Memory B cell (primary cell): ENCODE results near the gene CCDC15.

Experiments used
- ATAC-seq: fragments of 150-1000 bp; cut with Tn5 transposase; 2 replicates; pipeline ENCODE4 v1.10.0; 2021; ENCODE audit warnings: low read depth, mild to moderate bottlenecking, moderate library complexity
- DNase-seq, 2 donors: peaks; one replicate each; pipeline ENCODE4 v3.0.0; 2022; ENCODE audit warnings: low spot score in 2 of 2
- H3K27ac Mint-ChIP-seq: one replicate; pipeline ENCODE4 v1.8.0; 2022; ENCODE audit warnings: mild to moderate bottlenecking, moderate library complexity, mixed read lengths
- H3K27me3 Mint-ChIP-seq: one replicate; pipeline ENCODE4 v1.8.0; 2022; ENCODE audit warnings: mixed read lengths
- H3K36me3 Mint-ChIP-seq: one replicate; pipeline ENCODE4 v1.8.0; 2022; ENCODE audit warnings: mild to moderate bottlenecking, mixed read lengths
- H3K4me1 Mint-ChIP-seq: one replicate; pipeline ENCODE4 v1.8.0; 2022; ENCODE audit warnings: mixed read lengths
- H3K4me3 Mint-ChIP-seq: one replicate; pipeline ENCODE4 v1.8.0; 2022; ENCODE audit warnings: mild to moderate bottlenecking, moderate library complexity, mixed read lengths
- H3K9me3 Mint-ChIP-seq: one replicate; pipeline ENCODE4 v1.8.0; 2022; ENCODE audit warnings: mixed read lengths

The CCDC15 gene

GRCh38 chr11:124953753-124954589 lies at the start of gene CCDC15:
CCDC15 (plus strand) TSS chr11:124954202; CDS start chr11:124954733, 531 bp downstream.
- H3K36me3 Mint-ChIP-seq, result peaks cover 2% of the 10 kb centered on the region
- H3K9me3 Mint-ChIP-seq, result no peaks in the 10 kb centered on the region
- DNase-seq (peak; percentile 83 to 84), ATAC-seq (peak; percentile 99)
- no peaks in the 10 kb centered on the region for H3K4me1 Mint-ChIP-seq
- H3K27me3 Mint-ChIP-seq, result no peaks in the 10 kb centered on the region
- no peak within 1 kb of the TSS for H3K27ac Mint-ChIP-seq
- H3K4me3 Mint-ChIP-seq, result no peak within 1 kb of the TSS

- H3K4me3 Mint-ChIP-seq, result no peak overlapping the region
- H3K9me3 Mint-ChIP-seq, result peaks cover 11% of the 10 kb centered on the region
- H3K4me1 Mint-ChIP-seq, result no peaks in the 10 kb centered on the region
- H3K36me3 Mint-ChIP-seq, result peaks cover 4% of the 10 kb centered on the region
- H3K27me3 Mint-ChIP-seq, result peaks cover 23% of the 10 kb centered on the region
- H3K27ac Mint-ChIP-seq, result no peak overlapping the region
- no peak for ATAC-seq
- DNase-seq, result no peak
Measured at GRCh38 chr11:124915541-124916369, 38.2 kb upstream of the CCDC15 start.

- no peaks in the 10 kb centered on the region for H3K4me1 Mint-ChIP-seq
- ATAC-seq (no peak), DNase-seq (no peak)
- peaks cover 23% of the 10 kb centered on the region for H3K27me3 Mint-ChIP-seq
- H3K9me3 Mint-ChIP-seq, result peaks cover 11% of the 10 kb centered on the region
- H3K27ac Mint-ChIP-seq, result no peak overlapping the region
- no peak overlapping the region for H3K4me3 Mint-ChIP-seq
- H3K36me3 Mint-ChIP-seq, result peaks cover 4% of the 10 kb centered on the region
Measured at GRCh38 chr11:124916370-124916710, 37.7 kb upstream of the CCDC15 start.

- Mint-ChIP-seq H3K27me3 (peaks cover 23% of the 10 kb centered on the region), H3K4me3 (no peak overlapping the region)
Measured at GRCh38 chr11:124917115-124917637, 36.8 kb upstream of the CCDC15 start.

GRCh38 chr11:124918950-124919349 lies 35.1 kb upstream of the CCDC15 start, which contains the start of gene HEPN1:
HEPN1 (plus strand) TSS chr11:124919250.
- no peak for ATAC-seq
- Mint-ChIP-seq H3K27ac (no peak within 1 kb of the TSS), H3K4me3 (no peak within 1 kb of the TSS), H3K36me3 (peaks cover 3% of the 10 kb centered on the region), H3K9me3 (peaks cover 4% of the 10 kb centered on the region), H3K4me1 (no peaks in the 10 kb centered on the region), H3K27me3 (peaks cover 27% of the 10 kb centered on the region)
- no peak for DNase-seq

More at GRCh38 chr11:124917115-124917637, 36.8 kb upstream of the CCDC15 start:
- H3K36me3 Mint-ChIP-seq, result peaks cover 4% of the 10 kb centered on the region
- no peak overlapping the region for H3K27ac Mint-ChIP-seq
- no peaks in the 10 kb centered on the region for H3K4me1 Mint-ChIP-seq
- peaks cover 5% of the 10 kb centered on the region for H3K9me3 Mint-ChIP-seq
- ATAC-seq (no peak), DNase-seq (no peak)

- H3K4me3 Mint-ChIP-seq, result no peak overlapping the region
- H3K4me1 Mint-ChIP-seq, result no peaks in the 10 kb centered on the region
- peaks cover 2% of the 10 kb centered on the region for H3K9me3 Mint-ChIP-seq
- H3K36me3 Mint-ChIP-seq, result peaks cover 3% of the 10 kb centered on the region
- ATAC-seq (no peak), DNase-seq (no peak)
- peaks cover 26% of the 10 kb centered on the region for H3K27me3 Mint-ChIP-seq
- no peak overlapping the region for H3K27ac Mint-ChIP-seq
Measured at GRCh38 chr11:124919898-124920297, 34.1 kb upstream of the CCDC15 start.

GRCh38 chr11:124920356-124920755 lies 33.6 kb upstream of the CCDC15 start:
- H3K9me3 Mint-ChIP-seq, result no peaks in the 10 kb centered on the region
- no peaks in the 10 kb centered on the region for H3K4me1 Mint-ChIP-seq
- no peak overlapping the region for H3K4me3 Mint-ChIP-seq
- H3K36me3 Mint-ChIP-seq, result peaks cover 2% of the 10 kb centered on the region
- ATAC-seq, result no peak
- no peak overlapping the region for H3K27ac Mint-ChIP-seq
- H3K27me3 Mint-ChIP-seq, result peaks cover 25% of the 10 kb centered on the region
- DNase-seq, result no peak

GRCh38 chr11:124920870-124921609 lies 33.0 kb upstream of the CCDC15 start:
- Mint-ChIP-seq H3K4me3 (peak overlapping the region; percentile 41), H3K4me1 (no peaks in the 10 kb centered on the region), H3K9me3 (no peaks in the 10 kb centered on the region), H3K27ac (no peak overlapping the region), H3K36me3 (no peaks in the 10 kb centered on the region), H3K27me3 (peaks cover 23% of the 10 kb centered on the region)
- ATAC-seq (peak; percentile 81), DNase-seq (peak; percentile 21 to 34)

GRCh38 chr11:124922831-124923230 lies 31.2 kb upstream of the CCDC15 start:
- Mint-ChIP-seq H3K4me1 (no peaks in the 10 kb centered on the region), H3K9me3 (no peaks in the 10 kb centered on the region), H3K27me3 (peaks cover 18% of the 10 kb centered on the region), H3K4me3 (no peak overlapping the region), H3K27ac (no peak overlapping the region), H3K36me3 (no peaks in the 10 kb centered on the region)
- DNase-seq (no peak), ATAC-seq (no peak)

- no peak for ATAC-seq
Measured at GRCh38 chr11:124923296-124923695, 30.7 kb upstream of the CCDC15 start.

GRCh38 chr11:124928942-124929665 lies 24.9 kb upstream of the CCDC15 start:
- Mint-ChIP-seq H3K9me3 (no peaks in the 10 kb centered on the region), H3K36me3 (no peaks in the 10 kb centered on the region), H3K4me3 (no peak overlapping the region), H3K27ac (no peak overlapping the region), H3K27me3 (peaks cover 4% of the 10 kb centered on the region), H3K4me1 (peaks cover 3% of the 10 kb centered on the region)
- DNase-seq, result no peak
- no peak for ATAC-seq

More at GRCh38 chr11:124923296-124923695, 30.7 kb upstream of the CCDC15 start:
- Mint-ChIP-seq H3K27me3 (peaks cover 16% of the 10 kb centered on the region), H3K27ac (no peak overlapping the region), H3K36me3 (no peaks in the 10 kb centered on the region), H3K4me3 (no peak overlapping the region), H3K9me3 (no peaks in the 10 kb centered on the region), H3K4me1 (no peaks in the 10 kb centered on the region)
- no peak for DNase-seq

GRCh38 chr11:124930799-124931198 lies 23.2 kb upstream of the CCDC15 start:
- Mint-ChIP-seq H3K4me1 (peaks cover 3% of the 10 kb centered on the region), H3K9me3 (no peaks in the 10 kb centered on the region), H3K27me3 (peaks cover 2% of the 10 kb centered on the region), H3K4me3 (no peak overlapping the region), H3K36me3 (no peaks in the 10 kb centered on the region), H3K27ac (no peak overlapping the region)
- no peak for DNase-seq
- peak; percentile 69 for ATAC-seq

- Mint-ChIP-seq H3K4me3 (no peak overlapping the region), H3K27ac (no peak overlapping the region), H3K36me3 (no peaks in the 10 kb centered on the region), H3K9me3 (no peaks in the 10 kb centered on the region), H3K4me1 (peaks cover 3% of the 10 kb centered on the region), H3K27me3 (peaks cover 8% of the 10 kb centered on the region)
- DNase-seq (no peak), ATAC-seq (no peak)
Measured at GRCh38 chr11:124934862-124935547, 19.0 kb upstream of the CCDC15 start.
